Psoas muscle (tissue), 8 donors: ENCODE results near the gene SERPINA3. TPM values are rescaled to one million over a fixed set of nuclear protein-coding genes. Genes with fewer than 3 reads are reported as not detected.

ENCODE experiments used
- ATAC-seq, 4 donors: fragments of 200-7000 bp; cut with Tn5 transposase; one replicate each; pipeline ENCODE4 v1.9.1; 2020; ENCODE audit warnings: moderate library complexity in 3 of 4, mild to moderate bottlenecking in 2 of 4
- DNase-seq, 2 donors: peaks; one replicate each; pipeline ENCODE4 v3.0.0-alpha.2; 2020
- H3K27ac ChIP-seq: fragments of 200-600 bp; one replicate; pipeline ENCODE4 v1.8.0; 2022
- H3K27me3 ChIP-seq, 3 donors: fragments of 200-600 bp in 1 of 3; one replicate each; pipeline versions ENCODE4 v1.6.1 to v1.8.0; 2013 to 2022; ENCODE audit warnings: low read length in 2 of 3, mild to moderate bottlenecking in 2 of 3, moderate library complexity in 1 of 3; ENCODE audit not compliant: insufficient read depth in 3 of 3
- H3K36me3 ChIP-seq, 2 donors: fragments of 200-600 bp in 1 of 2; one replicate each; pipeline versions ENCODE4 v1.6.1 to v1.8.0; 2013 to 2022; ENCODE audit warnings: low read depth in 1 of 2, mild to moderate bottlenecking in 1 of 2, moderate library complexity in 1 of 2; ENCODE audit not compliant: insufficient read depth in 1 of 2
- H3K4me1 ChIP-seq: fragments of 200-600 bp; one replicate; pipeline ENCODE4 v1.8.0; 2022
- H3K4me3 ChIP-seq: fragments of 200-600 bp; one replicate; pipeline ENCODE4 v1.8.0; 2022; ENCODE audit warnings: mild to moderate bottlenecking
- H3K9me3 ChIP-seq: fragments of 200-600 bp; one replicate; pipeline ENCODE4 v1.8.0; 2022
- CTCF ChIP-seq: fragments of 200-600 bp; IDR thresholded peaks from one replicate; pipeline ENCODE4 v1.8.0; 2022; ENCODE audit warnings: antibody characterized with exemption
- WGBS, 3 donors: extraction: QIAGEN DNeasy Blood & Tissue Kit; methylation state at CpG; one replicate each; pipeline versions ENCODE4 v1.1.6 to v1.1.7; 2013; 5-methylcytosine and 5-hydroxymethylcytosine counted together
- intact Hi-C, 2 donors: fragments of 100-400 bp; cut with DNase I; formaldehyde crosslinking; loops; one replicate each; pipeline versions ENCODE4 v1.11.0 to v1.14.2; 2022
- polyA plus RNA-seq, 3 donors: library from polyadenylated mRNA; stranded (reverse); fragments of 200-250 nt; gene quantifications; one replicate each; pipeline ENCODE4 v1.2.3, GENCODE V29; 2013
- total RNA-seq, 4 donors: library from RNA; stranded (reverse); fragmentation: NEBNext Ultra II Directional in 2 of 4; extraction: Animal tissue kit (Norgen Biotek cat#: 25700) in 2 of 4; gene quantifications; one replicate each; pipeline versions ENCODE4 v1.2.1 to v1.2.4, GENCODE V29; 2021 to 2023
- donor health status: healthy with polysubstance abuse.
- donor health status: DM: no; HTN: no; CAD: no; lungs with moderate emphysema.
- donor health status: Bipolar disorder and iron deficiency.
- donor health status: healthy.
- donor health status: DM: yes; HTN: yes; CAD: no.
- donor health status: DM: no; HTN: no; CAD: no.
- donor health status: DM: no; HTN: no; CAD: no.
- donor health status: DM: yes; HTN: yes; CAD: no.

SERPINA3 gene
- total and polyA plus RNA-seq, 7 donors: 5.5 to 1,141 (median 186) TPM

GRCh38 chr14:94591871-94592270 is 20.3 kb upstream of the SERPINA3 start:
- 91 to 93% (median 92%) methylated on average over 8 of the region's 8 CpGs for WGBS, 3 donors
- Histone ChIP-seq H3K27me3 (peaks cover 0 to 2% (median 0%) of the 10 kb centered on the region in 3 donors), H3K4me1 (no peaks in the 10 kb centered on the region), H3K27ac (no peak overlapping the region), H3K4me3 (no peak overlapping the region), H3K36me3 (no peaks in the 10 kb centered on the region), H3K9me3 (no peaks in the 10 kb centered on the region)
- ATAC-seq (no peak), DNase-seq (no peak)
- intact Hi-C loops: no loop called here
- no peak for TF ChIP-seq CTCF

- Histone ChIP-seq H3K9me3 (no peaks in the 10 kb centered on the region), H3K27me3 (peaks cover 0 to 2% (median 0%) of the 10 kb centered on the region in 3 donors), H3K4me1 (no peaks in the 10 kb centered on the region), H3K36me3 (no peaks in the 10 kb centered on the region), H3K27ac (no peak overlapping the region), H3K4me3 (no peak overlapping the region)
- TF ChIP-seq CTCF: no peak
- intact Hi-C loops: no loop called here
- DNase-seq (no peak), ATAC-seq (no peak)
Observed at GRCh38 chr14:94592457-94592856, 19.7 kb upstream of the SERPINA3 start.

GRCh38 chr14:94593376-94593748 is 18.8 kb upstream of the SERPINA3 start:
- Histone ChIP-seq H3K27me3 (peaks cover 0 to 2% (median 0%) of the 10 kb centered on the region in 3 donors), H3K4me3 (no peak overlapping the region), H3K9me3 (no peaks in the 10 kb centered on the region), H3K4me1 (no peaks in the 10 kb centered on the region), H3K36me3 (no peaks in the 10 kb centered on the region), H3K27ac (no peak overlapping the region)
- intact Hi-C loops: no loop called here
- WGBS, 3 donors: 66 to 78% (median 74%) methylated on average over 3 of the region's 3 CpGs
- DNase-seq (no peak), ATAC-seq (peak in 3 of 4 donors; percentile 77 to 80 (median 79))
- TF ChIP-seq CTCF: no peak

GRCh38 chr14:94593749-94594431 is 18.3 kb upstream of the SERPINA3 start:
- Histone ChIP-seq H3K4me3 (no peak overlapping the region), H3K27me3 (peaks cover 0 to 2% (median 0%) of the 10 kb centered on the region in 3 donors), H3K27ac (no peak overlapping the region), H3K4me1 (peaks cover 3% of the 10 kb centered on the region), H3K9me3 (no peaks in the 10 kb centered on the region), H3K36me3 (no peaks in the 10 kb centered on the region)
- WGBS, 3 donors: 78 to 88% (median 80%) methylated on average over 4 of the region's 4 CpGs
- TF ChIP-seq CTCF: no peak
- ATAC-seq (peak in 3 of 4 donors; percentile 29 to 46 (median 45)), DNase-seq (no peak)
- intact Hi-C loops: no loop called here

- Histone ChIP-seq H3K4me1 (peaks cover 4% of the 10 kb centered on the region), H3K9me3 (no peaks in the 10 kb centered on the region), H3K36me3 (no peaks in the 10 kb centered on the region), H3K4me3 (no peak overlapping the region), H3K27me3 (peaks cover 0 to 2% (median 0%) of the 10 kb centered on the region in 3 donors), H3K27ac (no peak overlapping the region)
- 84 to 92% (median 91%) methylated on average over 7 of the region's 7 CpGs for WGBS, 3 donors
- no peak for TF ChIP-seq CTCF
- intact Hi-C loops: no loop called here
- ATAC-seq (no peak), DNase-seq (no peak)
Observed at GRCh38 chr14:94594441-94594840, 17.8 kb upstream of the SERPINA3 start.
